Stimulated activated CD8-positive, alpha-beta memory T cell treated with anti-CD3 and anti-CD28 coated beads, Interleukin-15, amount 100 ng/mL, for 48 hours (primary cell): Measurements from ENCODE around the gene PTPRT.

ENCODE experiments used
- DNase-seq, 2 donors: peaks; one replicate each; pipeline ENCODE4 v3.0.0-alpha.2; 2020; ENCODE audit warnings: low read depth in 2 of 2

PTPRT gene

GRCh38 chr20:42376131-42376530 is 813.6 kb downstream of the PTPRT start:
- no peak for DNase-seq

- no peak for DNase-seq
These were observed 816.7 kb downstream of the PTPRT start for GRCh38 chr20:42373049-42373448.

- DNase-seq = no peak
These were observed 819.6 kb downstream of the PTPRT start for GRCh38 chr20:42370075-42370474.

GRCh38 chr20:42368910-42369309 is 820.8 kb downstream of the PTPRT start:
- no peak for DNase-seq

- DNase-seq = no peak
These were observed 823.1 kb downstream of the PTPRT start for GRCh38 chr20:42366626-42367025.

- DNase-seq = no peak
These were observed 825.3 kb downstream of the PTPRT start for GRCh38 chr20:42364446-42364845.

- no peak for DNase-seq
These were observed 828.2 kb downstream of the PTPRT start for GRCh38 chr20:42361402-42361970.

- DNase-seq = no peak
These were observed 829.1 kb downstream of the PTPRT start for GRCh38 chr20:42360621-42361020.

GRCh38 chr20:42359617-42360016 is 830.1 kb downstream of the PTPRT start:
- DNase-seq = no peak

GRCh38 chr20:42352096-42352495 is 837.6 kb downstream of the PTPRT start:
- no peak for DNase-seq

- no peak for DNase-seq
These were observed 839.2 kb downstream of the PTPRT start for GRCh38 chr20:42350521-42350920.

GRCh38 chr20:42346189-42347170 is 843.2 kb downstream of the PTPRT start:
- no peak for DNase-seq

- no peak for DNase-seq
These were observed 848.1 kb downstream of the PTPRT start for GRCh38 chr20:42341654-42342053.

GRCh38 chr20:42340368-42340767 is 849.3 kb downstream of the PTPRT start:
- DNase-seq = no peak

- DNase-seq = no peak
These were observed 851.2 kb downstream of the PTPRT start for GRCh38 chr20:42338294-42339201.

GRCh38 chr20:42336576-42336975 is 853.1 kb downstream of the PTPRT start:
- no peak for DNase-seq

GRCh38 chr20:42319252-42320013 is 870.3 kb downstream of the PTPRT start:
- no peak for DNase-seq

- no peak for DNase-seq
These were observed 876.0 kb downstream of the PTPRT start for GRCh38 chr20:42313704-42314103.

GRCh38 chr20:42309050-42309449 is 880.7 kb downstream of the PTPRT start:
- no peak for DNase-seq

GRCh38 chr20:42308171-42308570 is 881.5 kb downstream of the PTPRT start:
- no peak for DNase-seq

- no peak for DNase-seq
These were observed 894.1 kb downstream of the PTPRT start for GRCh38 chr20:42295592-42295991.
